B cell (primary cell): ENCODE data around the gene ADGRD1. TPM values are rescaled to one million over a fixed set of nuclear protein-coding genes. Genes with fewer than 3 reads are reported as not detected.

Source experiments
- ATAC-seq: fragments of 200-7000 bp; cut with Tn5 transposase; one replicate; pipeline ENCODE4 v1.10.0; 2021; ENCODE audit warnings: low read depth, mild to moderate bottlenecking, moderate number of reproducible peaks, moderate library complexity
- CTCF ChIA-PET: fragments of 350-600 bp; sonication (Branson Sonifier 250); formaldehyde crosslinking; loops from one replicate; lab custom pipeline; 2021; ENCODE audit warnings: antibody characterized with exemption, inconsistent platforms; lab: Charles Lee
- POLR2A ChIA-PET: fragments of 350-600 bp; sonication (Branson Sonifier 250); formaldehyde crosslinking; loops from one replicate; lab custom pipeline; 2021; ENCODE audit warnings: antibody characterized with exemption; lab: Charles Lee
- DNase-seq: peaks from one replicate; pipeline ENCODE4 v3.0.0; 2013
- H2AFZ ChIP-seq: 2 replicates; pipeline ENCODE4 v1.6.1; 2012; ENCODE audit warnings: mild to moderate bottlenecking, low read depth, low read length; ENCODE audit not compliant: insufficient read depth, poor library complexity, severe bottlenecking
- H3K27ac ChIP-seq, 2 donors: 1 replicate in 1 of 2; 2 replicates in 1 of 2; pipeline ENCODE4 v1.5.1; 2012 to 2013; ENCODE audit warnings: low read length in 2 of 2, mild to moderate bottlenecking in 2 of 2, moderate library complexity in 1 of 2
- H3K27me3 ChIP-seq, 4 experiments: fragments of 200-600 bp in 1 of 4; sonication (generic) in 1 of 4; replicated peaks in 1 of 4; 1 replicate in 2 of 4; 2 replicates in 2 of 4; pipeline versions ENCODE4 v1.6.1 to v1.7.0; 2013 to 2016; ENCODE audit warnings: low read length in 3 of 4, mild to moderate bottlenecking in 2 of 4, mixed read lengths in 1 of 4, moderate library complexity in 1 of 4; ENCODE audit not compliant: insufficient read depth in 4 of 4, control insufficient read depth in 3 of 4; ENCODE audit errors: control extremely low read depth in 1 of 4
- H3K36me3 ChIP-seq, 2 experiments: replicated peaks in 1 of 2; 1 replicate in 1 of 2; 2 replicates in 1 of 2; pipeline versions ENCODE4 v1.6.1 to v1.7.1; 2013; ENCODE audit warnings: low read length in 1 of 2; ENCODE audit not compliant: insufficient read depth in 2 of 2, control insufficient read depth in 1 of 2; ENCODE audit errors: control extremely low read depth in 1 of 2, extremely low read depth in 1 of 2
- H3K4me1 ChIP-seq, 2 donors: fragments of 200-600 bp in 1 of 2; sonication (generic) in 1 of 2; 1 replicate in 1 of 2; 2 replicates in 1 of 2; pipeline versions ENCODE4 v1.5.1 to v1.6.1; 2013 to 2017; ENCODE audit warnings: low read length in 2 of 2; ENCODE audit not compliant: control insufficient read depth in 2 of 2, insufficient read depth in 2 of 2
- H3K4me2 ChIP-seq: replicated peaks from 2 replicates; pipeline ENCODE3; 2012; ENCODE audit warnings: mild to moderate bottlenecking, low read depth, low read length; ENCODE audit not compliant: poor library complexity, severe bottlenecking
- H3K4me3 ChIP-seq, 5 experiments: fragments of 200-600 bp in 1 of 5; sonication (generic) in 1 of 5; 1 replicate in 3 of 5; 2 replicates in 2 of 5; pipeline versions ENCODE4 v1.5.1 to v1.7.0; 2011 to 2016; ENCODE audit warnings: low read length in 4 of 5, mild to moderate bottlenecking in 4 of 5, low read depth in 2 of 5, control low read depth in 1 of 5, moderate library complexity in 1 of 5; ENCODE audit not compliant: insufficient read depth in 1 of 5; ENCODE audit errors: control extremely low read depth in 1 of 5, extremely low read depth in 1 of 5
- H3K79me2 ChIP-seq: fragments of 200-600 bp; sonication (generic); one replicate; pipeline ENCODE4 v1.6.0; 2016; ENCODE audit warnings: low read length; ENCODE audit not compliant: control insufficient read depth, insufficient read depth
- H3K9ac ChIP-seq: fragments of 200-600 bp; sonication (generic); 2 replicates; pipeline ENCODE4 v1.6.1; 2017; ENCODE audit warnings: mild to moderate bottlenecking, low read length, moderate library complexity
- H3K9me3 ChIP-seq, 3 donors: one replicate each; pipeline versions ENCODE4 v1.6.1 to v1.7.1; 2013; ENCODE audit warnings: low read length in 2 of 3; ENCODE audit not compliant: control insufficient read depth in 2 of 3, insufficient read depth in 1 of 3; ENCODE audit errors: control extremely low read depth in 1 of 3
- H4K20me1 ChIP-seq: 2 replicates; pipeline ENCODE4 v1.6.0; 2012; ENCODE audit warnings: mild to moderate bottlenecking, low read length; ENCODE audit not compliant: insufficient read depth, control insufficient read depth, poor library complexity, severe bottlenecking
- H3K27ac Mint-ChIP-seq: one replicate; pipeline ENCODE4 v1.8.0; 2021; ENCODE audit warnings: mixed read lengths
- H3K27me3 Mint-ChIP-seq: one replicate; pipeline ENCODE4 v1.8.0; 2021; ENCODE audit warnings: mixed read lengths
- H3K4me1 Mint-ChIP-seq: one replicate; pipeline ENCODE4 v1.8.0; 2021; ENCODE audit warnings: mixed read lengths
- H3K4me3 Mint-ChIP-seq: one replicate; pipeline ENCODE4 v1.8.0; 2021; ENCODE audit warnings: mixed read lengths
- H3K9me3 Mint-ChIP-seq: one replicate; pipeline ENCODE4 v1.8.0; 2022; ENCODE audit warnings: mixed read lengths; ENCODE audit not compliant: insufficient read depth
- EZH2 ChIP-seq: IDR thresholded peaks from 2 replicates; pipeline ENCODE4 v1.6.1; 2012; ENCODE audit warnings: borderline replicate concordance, low read depth, mild to moderate bottlenecking, moderate library complexity, low read length; ENCODE audit not compliant: insufficient read depth, poor library complexity, severe bottlenecking
- WGBS: methylation state at CpG from one replicate; pipeline ENCODE4 v1.1.5; 2013; ENCODE audit warnings: missing lambda C conversion rate; ENCODE audit not compliant: insufficient coverage; 5-methylcytosine and 5-hydroxymethylcytosine counted together
- intact Hi-C: fragments of 100-400 bp; cut with micrococcal nuclease; formaldehyde crosslinking; loops from one replicate; pipeline ENCODE4 v1.10.0; 2022
- polyA plus RNA-seq: library from polyadenylated mRNA; depleted of rRNA; stranded (reverse); fragments of >200 nt; gene quantifications from 2 replicates; pipeline ENCODE4 v1.2.3, GENCODE V29; 2012
- total RNA-seq, 2 donors: library from RNA; stranded (reverse); fragments of 120-200 nt in 1 of 2; gene quantifications; 1 replicate in 1 of 2; 2 replicates in 1 of 2; pipeline versions ENCODE4 v1.2.3 to v1.2.4, GENCODE V29; 2013 to 2022
- TF ChIP-seq, protein P1 (sequence below): fragments of 200-600 bp; IDR thresholded peaks from one replicate; pipeline ENCODE4 v1.8.0; 2022; ENCODE audit warnings: antibody characterized with exemption, mild to moderate bottlenecking

The ADGRD1 gene
- total and polyA plus RNA-seq, 2 donors (not counting 1 experiment from before 2014, with no cell fraction given): 1.1 to 2.2 TPM

DNA sequence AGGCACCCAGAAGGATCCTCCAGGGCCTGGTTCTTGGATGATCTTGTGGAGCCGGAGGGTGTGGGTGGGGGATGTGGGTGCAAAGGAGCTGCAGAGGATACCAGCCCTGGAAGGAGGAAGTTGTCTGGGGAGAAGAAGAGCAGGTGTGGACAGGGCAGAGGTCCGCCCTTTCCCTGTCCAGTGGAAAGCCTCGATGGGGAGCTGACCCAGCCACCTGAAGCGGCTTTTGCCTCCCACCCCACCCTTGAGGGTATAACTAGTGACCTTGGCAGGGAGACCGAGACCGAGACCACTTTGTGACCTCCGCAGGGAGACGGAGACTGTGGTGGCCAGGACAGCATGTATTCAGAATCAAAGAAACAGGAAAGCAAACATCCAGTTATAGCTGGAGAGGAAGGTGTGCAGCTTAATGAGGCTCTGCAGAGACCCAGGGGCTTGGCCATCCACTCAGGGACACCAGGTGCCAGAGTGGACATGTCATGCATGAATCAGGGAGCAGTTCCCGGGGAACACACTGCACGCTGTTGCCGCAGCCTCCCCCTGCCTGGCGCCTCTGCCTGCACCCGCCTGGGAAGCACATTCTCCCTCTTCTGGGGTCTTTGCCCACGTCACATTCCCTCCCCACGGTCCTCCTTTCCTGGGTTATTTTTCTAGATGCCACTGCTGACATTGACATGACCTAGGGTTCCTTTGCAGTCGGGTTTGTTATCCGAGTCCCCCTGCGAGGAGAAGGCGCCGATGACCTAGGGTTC lies 87.7 kb downstream of the ADGRD1 start:
- Mint-ChIP-seq H3K27me3 (no peaks in the 10 kb centered on the region), H3K4me1 (no peaks in the 10 kb centered on the region), H3K4me3 (no peak overlapping the region), H3K9me3 (no peaks in the 10 kb centered on the region), H3K27ac (no peak overlapping the region)
- Histone ChIP-seq H3K9ac (no peak overlapping the region), H3K27me3 (peaks cover 0 to 2% (median 0%) of the 10 kb centered on the region in 4 experiments), H3K4me2 (no peak overlapping the region), H2AFZ (no peak overlapping the region), H3K36me3 (no peaks in the 10 kb centered on the region), H3K4me3 (no peak overlapping the region), H3K4me1 (peaks cover 0 to under 1% of the 10 kb centered on the region in 2 donors), H3K27ac (no peak overlapping the region), H3K9me3 (peaks cover 0 to 19% (median 0%) of the 10 kb centered on the region in 3 donors), H3K79me2 (no peaks in the 10 kb centered on the region), H4K20me1 (no peaks in the 10 kb centered on the region)
- TF ChIP-seq, protein P1, sequence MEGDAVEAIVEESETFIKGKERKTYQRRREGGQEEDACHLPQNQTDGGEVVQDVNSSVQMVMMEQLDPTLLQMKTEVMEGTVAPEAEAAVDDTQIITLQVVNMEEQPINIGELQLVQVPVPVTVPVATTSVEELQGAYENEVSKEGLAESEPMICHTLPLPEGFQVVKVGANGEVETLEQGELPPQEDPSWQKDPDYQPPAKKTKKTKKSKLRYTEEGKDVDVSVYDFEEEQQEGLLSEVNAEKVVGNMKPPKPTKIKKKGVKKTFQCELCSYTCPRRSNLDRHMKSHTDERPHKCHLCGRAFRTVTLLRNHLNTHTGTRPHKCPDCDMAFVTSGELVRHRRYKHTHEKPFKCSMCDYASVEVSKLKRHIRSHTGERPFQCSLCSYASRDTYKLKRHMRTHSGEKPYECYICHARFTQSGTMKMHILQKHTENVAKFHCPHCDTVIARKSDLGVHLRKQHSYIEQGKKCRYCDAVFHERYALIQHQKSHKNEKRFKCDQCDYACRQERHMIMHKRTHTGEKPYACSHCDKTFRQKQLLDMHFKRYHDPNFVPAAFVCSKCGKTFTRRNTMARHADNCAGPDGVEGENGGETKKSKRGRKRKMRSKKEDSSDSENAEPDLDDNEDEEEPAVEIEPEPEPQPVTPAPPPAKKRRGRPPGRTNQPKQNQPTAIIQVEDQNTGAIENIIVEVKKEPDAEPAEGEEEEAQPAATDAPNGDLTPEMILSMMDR: no peak
- TF ChIP-seq EZH2: no peak
- no peak for DNase-seq
- 87% methylated on average over 19 of the region's 20 CpGs for WGBS
- intact Hi-C loops: no loop called here
- no peak for ATAC-seq
- ChIA-PET POLR2A (no interaction called here), CTCF (no interaction called here)
